GM23338 (cell line): ENCODE results near the gene C1QTNF1. TPM values are rescaled to one million over a fixed set of nuclear protein-coding genes. Genes with fewer than 3 reads are reported as not detected.

Source experiments
- ATAC-seq: fragments of 200-7000 bp; cut with Tn5 transposase; 3 replicates; pipeline ENCODE4 v1.9.1; 2020
- DNase-seq: peaks from one replicate; pipeline ENCODE4 v3.0.0-alpha.2; 2015; ENCODE audit warnings: low spot score
- H2AFZ ChIP-seq: fragments of 200-600 bp; sonication (generic); 2 replicates; pipeline ENCODE4 v1.8.0; 2016; ENCODE audit warnings: antibody characterized with exemption, mild to moderate bottlenecking, moderate library complexity
- H3F3A ChIP-seq: fragments of 200-600 bp; sonication (generic); replicated peaks from 2 replicates; pipeline ENCODE4 v1.8.0; 2017; ENCODE audit warnings: antibody characterized with exemption, mixed run types, low read depth
- H3K27ac ChIP-seq: fragments of 200-600 bp; sonication (generic); 2 replicates; pipeline ENCODE4 v1.6.1; 2016; ENCODE audit warnings: low read depth
- H3K27me3 ChIP-seq: fragments of 200-600 bp; sonication (generic); 2 replicates; pipeline ENCODE4 v1.8.0; 2016; ENCODE audit warnings: mild to moderate bottlenecking, mixed run types, moderate library complexity; ENCODE audit not compliant: insufficient read depth
- H3K36me3 ChIP-seq: fragments of 200-600 bp; sonication (generic); 2 replicates; pipeline ENCODE4 v1.8.0; 2016; ENCODE audit warnings: mild to moderate bottlenecking; ENCODE audit not compliant: insufficient read depth
- H3K4me1 ChIP-seq: fragments of 200-600 bp; sonication (generic); 2 replicates; pipeline ENCODE4 v1.8.0; 2016; ENCODE audit warnings: mild to moderate bottlenecking, moderate library complexity; ENCODE audit not compliant: insufficient read depth
- H3K4me2 ChIP-seq: fragments of 200-600 bp; sonication (generic); 2 replicates; pipeline ENCODE4 v1.7.1; 2017; ENCODE audit warnings: mixed run types
- H3K4me3 ChIP-seq: fragments of 200-600 bp; sonication (generic); 2 replicates; pipeline ENCODE4 v1.6.1; 2016; ENCODE audit warnings: mixed run types
- H3K79me2 ChIP-seq: fragments of 200-600 bp; sonication (generic); replicated peaks from 2 replicates; pipeline ENCODE4 v1.8.0; 2017; ENCODE audit warnings: mild to moderate bottlenecking; ENCODE audit not compliant: insufficient read depth
- H3K9me2 ChIP-seq: fragments of 200-600 bp; sonication (generic); 2 replicates; pipeline ENCODE4 v1.8.0; 2017; ENCODE audit not compliant: insufficient read depth
- H4K20me1 ChIP-seq: fragments of 200-600 bp; sonication (generic); replicated peaks from 2 replicates; pipeline ENCODE4 v1.8.0; 2017; ENCODE audit warnings: mild to moderate bottlenecking; ENCODE audit not compliant: insufficient read depth
- H3K27ac Mint-ChIP-seq: 2 replicates; pipeline ENCODE4 v1.8.0; 2020; ENCODE audit warnings: inconsistent platforms, mild to moderate bottlenecking, moderate library complexity, mixed read lengths
- H3K27me3 Mint-ChIP-seq: 3 replicates; pipeline ENCODE4 v1.8.0; 2022; ENCODE audit warnings: low read depth, mild to moderate bottlenecking, moderate library complexity, mixed read lengths, inconsistent platforms; ENCODE audit not compliant: insufficient read depth, poor library complexity
- H3K36me3 Mint-ChIP-seq: 3 replicates; pipeline ENCODE4 v1.8.0; 2021; ENCODE audit warnings: low read depth, mild to moderate bottlenecking, inconsistent platforms, moderate library complexity, mixed read lengths
- H3K4me1 Mint-ChIP-seq: 3 replicates; pipeline ENCODE4 v1.8.0; 2020; ENCODE audit warnings: mild to moderate bottlenecking, inconsistent platforms, mixed read lengths
- H3K4me3 Mint-ChIP-seq: 3 replicates; pipeline ENCODE4 v1.8.0; 2021; ENCODE audit warnings: moderate library complexity, mild to moderate bottlenecking, inconsistent platforms, mixed read lengths
- H3K9me3 Mint-ChIP-seq: 3 replicates; pipeline ENCODE4 v1.8.0; 2020; ENCODE audit warnings: moderate library complexity, mild to moderate bottlenecking, inconsistent platforms, mixed read lengths
- CREB1 ChIP-seq: fragments of 250-450 bp; sonication (Bioruptor Pico); IDR thresholded peaks from 2 replicates; pipeline ENCODE4 v1.5.0; 2020; ENCODE audit warnings: low read depth, mild to moderate bottlenecking, moderate library complexity
- EZH2 ChIP-seq: fragments of 200-600 bp; sonication (generic); IDR thresholded peaks from one replicate; pipeline ENCODE4 v1.8.0; 2017; ENCODE audit warnings: antibody characterized with exemption, mild to moderate bottlenecking, low read depth; ENCODE audit not compliant: unreplicated experiment
- EZH2phosphoT487 ChIP-seq: fragments of 200-600 bp; sonication (generic); IDR thresholded peaks from one replicate; pipeline ENCODE4 v1.8.1; 2018; ENCODE audit warnings: antibody characterized with exemption; ENCODE audit not compliant: unreplicated experiment
- JUNB ChIP-seq: IDR thresholded peaks from one replicate; pipeline ENCODE4 v1.6.1; 2016; ENCODE audit warnings: antibody characterized with exemption; ENCODE audit not compliant: unreplicated experiment
- NANOG ChIP-seq: IDR thresholded peaks from 2 replicates; pipeline ENCODE4 v1.6.1; 2016; ENCODE audit warnings: antibody characterized with exemption, borderline replicate concordance
- POLR2AphosphoS5 ChIP-seq: IDR thresholded peaks from 2 replicates; pipeline ENCODE4 v1.6.1; 2016; ENCODE audit warnings: antibody characterized with exemption, low read depth
- STAT1 ChIP-seq: IDR thresholded peaks from one replicate; pipeline ENCODE4 v1.6.1; 2016; ENCODE audit warnings: antibody characterized with exemption; ENCODE audit not compliant: unreplicated experiment
- ZNF114 ChIP-seq: fragments of 250-450 bp; sonication (Bioruptor Pico); IDR thresholded peaks from 2 replicates; pipeline ENCODE4 v1.5.0; 2020; ENCODE audit warnings: mild to moderate bottlenecking, moderate library complexity
- ZNF331 ChIP-seq: fragments of 250-450 bp; sonication (Bioruptor Pico); IDR thresholded peaks from 2 replicates; pipeline ENCODE4 v1.5.0; 2020; ENCODE audit warnings: low read depth, mild to moderate bottlenecking, moderate library complexity
- ZNF462 ChIP-seq: fragments of 250-450 bp; sonication (Bioruptor Pico); IDR thresholded peaks from 2 replicates; pipeline ENCODE4 v1.5.0; 2020; ENCODE audit warnings: mild to moderate bottlenecking, moderate library complexity
- polyA plus RNA-seq: library from polyadenylated mRNA; unstranded; fragments of >200 nt; fragmentation: Nextera tagmentation; extraction: Ambion mirVana; gene quantifications from 2 replicates; pipeline ENCODE4 v1.2.1, GENCODE V29; 2016
- total RNA-seq: library from RNA; depleted of rRNA; stranded (reverse); fragments of >200 nt; shearing (Covaris generic); gene quantifications from 2 replicates; pipeline ENCODE4 v1.2.3, GENCODE V29; 2014
- TF ChIP-seq, protein P1 (sequence below): IDR thresholded peaks from one replicate; pipeline ENCODE4 v1.6.1; 2018; ENCODE audit warnings: antibody characterized with exemption; ENCODE audit not compliant: unreplicated experiment
- TF ChIP-seq, protein P2 (sequence below), 2 experiments: fragments of 200-600 bp in 1 of 2; sonication (generic) in 1 of 2; conservative IDR thresholded peaks; 2 replicates each; pipeline versions ENCODE4 v1.5.1 to v1.6.1; 2016 to 2017; ENCODE audit warnings: antibody characterized with exemption in 2 of 2, low read depth in 2 of 2, mild to moderate bottlenecking in 2 of 2, moderate library complexity in 1 of 2
- TF ChIP-seq, protein P3 (sequence below): IDR thresholded peaks from 2 replicates; pipeline ENCODE4 v1.6.1; 2016; ENCODE audit warnings: antibody characterized with exemption

Gene C1QTNF1
- total and polyA plus RNA-seq, 2 experiments from 2014 or later, result 1.1 to 1.9 TPM

GRCh38 chr17:79026376-79027273 lies 2.7 kb downstream of the C1QTNF1 start:
- no peaks in the 10 kb centered on the region for H4K20me1 ChIP-seq
- Mint-ChIP-seq H3K9me3 (no peaks in the 10 kb centered on the region; the same call in 2 of the 3 replicates), H3K36me3 (no peaks in the 10 kb centered on the region; the same call in 2 of the 3 replicates), H3K4me1 (peaks cover 16% of the 10 kb centered on the region), H3K27me3 (peaks cover 53% of the 10 kb centered on the region), H3K4me3 (peak overlapping the region; percentile 36; the same call in 1 of the 3 replicates), H3K27ac (no peak overlapping the region)
- H3K4me3 ChIP-seq, result no peak overlapping the region
- 0 out of 2 replicates have a peak, but pooled peaks cover 2% of the 10 kb centered on the region for H3F3A ChIP-seq
- H3K9me2 ChIP-seq, result no peaks in the 10 kb centered on the region
- no peak overlapping the region for H2AFZ ChIP-seq
- H3K4me1 ChIP-seq, result peaks cover 7% of the 10 kb centered on the region
- H3K27me3 ChIP-seq, result peaks cover 50% of the 10 kb centered on the region
- no peak for TF ChIP-seq STAT1
- TF ChIP-seq JUNB, result no peak
- no peak for TF ChIP-seq EZH2phosphoT487
- TF ChIP-seq, protein P1, sequence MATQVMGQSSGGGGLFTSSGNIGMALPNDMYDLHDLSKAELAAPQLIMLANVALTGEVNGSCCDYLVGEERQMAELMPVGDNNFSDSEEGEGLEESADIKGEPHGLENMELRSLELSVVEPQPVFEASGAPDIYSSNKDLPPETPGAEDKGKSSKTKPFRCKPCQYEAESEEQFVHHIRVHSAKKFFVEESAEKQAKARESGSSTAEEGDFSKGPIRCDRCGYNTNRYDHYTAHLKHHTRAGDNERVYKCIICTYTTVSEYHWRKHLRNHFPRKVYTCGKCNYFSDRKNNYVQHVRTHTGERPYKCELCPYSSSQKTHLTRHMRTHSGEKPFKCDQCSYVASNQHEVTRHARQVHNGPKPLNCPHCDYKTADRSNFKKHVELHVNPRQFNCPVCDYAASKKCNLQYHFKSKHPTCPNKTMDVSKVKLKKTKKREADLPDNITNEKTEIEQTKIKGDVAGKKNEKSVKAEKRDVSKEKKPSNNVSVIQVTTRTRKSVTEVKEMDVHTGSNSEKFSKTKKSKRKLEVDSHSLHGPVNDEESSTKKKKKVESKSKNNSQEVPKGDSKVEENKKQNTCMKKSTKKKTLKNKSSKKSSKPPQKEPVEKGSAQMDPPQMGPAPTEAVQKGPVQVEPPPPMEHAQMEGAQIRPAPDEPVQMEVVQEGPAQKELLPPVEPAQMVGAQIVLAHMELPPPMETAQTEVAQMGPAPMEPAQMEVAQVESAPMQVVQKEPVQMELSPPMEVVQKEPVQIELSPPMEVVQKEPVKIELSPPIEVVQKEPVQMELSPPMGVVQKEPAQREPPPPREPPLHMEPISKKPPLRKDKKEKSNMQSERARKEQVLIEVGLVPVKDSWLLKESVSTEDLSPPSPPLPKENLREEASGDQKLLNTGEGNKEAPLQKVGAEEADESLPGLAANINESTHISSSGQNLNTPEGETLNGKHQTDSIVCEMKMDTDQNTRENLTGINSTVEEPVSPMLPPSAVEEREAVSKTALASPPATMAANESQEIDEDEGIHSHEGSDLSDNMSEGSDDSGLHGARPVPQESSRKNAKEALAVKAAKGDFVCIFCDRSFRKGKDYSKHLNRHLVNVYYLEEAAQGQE, result no peak
- TF ChIP-seq ZNF331, result no peak
- no peak for TF ChIP-seq CREB1 (CRISPR knock-in tag)
- no peak for TF ChIP-seq POLR2AphosphoS5
- no peak for TF ChIP-seq NANOG
- no peak for TF ChIP-seq ZNF114 (CRISPR knock-in tag)
- TF ChIP-seq, protein P2, sequence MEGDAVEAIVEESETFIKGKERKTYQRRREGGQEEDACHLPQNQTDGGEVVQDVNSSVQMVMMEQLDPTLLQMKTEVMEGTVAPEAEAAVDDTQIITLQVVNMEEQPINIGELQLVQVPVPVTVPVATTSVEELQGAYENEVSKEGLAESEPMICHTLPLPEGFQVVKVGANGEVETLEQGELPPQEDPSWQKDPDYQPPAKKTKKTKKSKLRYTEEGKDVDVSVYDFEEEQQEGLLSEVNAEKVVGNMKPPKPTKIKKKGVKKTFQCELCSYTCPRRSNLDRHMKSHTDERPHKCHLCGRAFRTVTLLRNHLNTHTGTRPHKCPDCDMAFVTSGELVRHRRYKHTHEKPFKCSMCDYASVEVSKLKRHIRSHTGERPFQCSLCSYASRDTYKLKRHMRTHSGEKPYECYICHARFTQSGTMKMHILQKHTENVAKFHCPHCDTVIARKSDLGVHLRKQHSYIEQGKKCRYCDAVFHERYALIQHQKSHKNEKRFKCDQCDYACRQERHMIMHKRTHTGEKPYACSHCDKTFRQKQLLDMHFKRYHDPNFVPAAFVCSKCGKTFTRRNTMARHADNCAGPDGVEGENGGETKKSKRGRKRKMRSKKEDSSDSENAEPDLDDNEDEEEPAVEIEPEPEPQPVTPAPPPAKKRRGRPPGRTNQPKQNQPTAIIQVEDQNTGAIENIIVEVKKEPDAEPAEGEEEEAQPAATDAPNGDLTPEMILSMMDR (conservative IDR thresholded peaks at IDR 0.05; ENCODE audit: low read depth in 2 of 2), result no peak
- TF ChIP-seq ZNF462 (CRISPR knock-in tag), result no peak
- TF ChIP-seq EZH2, result no peak
- TF ChIP-seq, protein P3, sequence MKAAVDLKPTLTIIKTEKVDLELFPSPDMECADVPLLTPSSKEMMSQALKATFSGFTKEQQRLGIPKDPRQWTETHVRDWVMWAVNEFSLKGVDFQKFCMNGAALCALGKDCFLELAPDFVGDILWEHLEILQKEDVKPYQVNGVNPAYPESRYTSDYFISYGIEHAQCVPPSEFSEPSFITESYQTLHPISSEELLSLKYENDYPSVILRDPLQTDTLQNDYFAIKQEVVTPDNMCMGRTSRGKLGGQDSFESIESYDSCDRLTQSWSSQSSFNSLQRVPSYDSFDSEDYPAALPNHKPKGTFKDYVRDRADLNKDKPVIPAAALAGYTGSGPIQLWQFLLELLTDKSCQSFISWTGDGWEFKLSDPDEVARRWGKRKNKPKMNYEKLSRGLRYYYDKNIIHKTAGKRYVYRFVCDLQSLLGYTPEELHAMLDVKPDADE, result no peak
- H3K27ac ChIP-seq, result no peak overlapping the region
- DNase-seq, result no peak
- H3K36me3 ChIP-seq, result no peaks in the 10 kb centered on the region
- ATAC-seq, result no peak
- H3K79me2 ChIP-seq, result no peaks in the 10 kb centered on the region
- H3K4me2 ChIP-seq, result no peak overlapping the region
